ENCODE measurements around the gene RETREG3. TPM values are rescaled to one million over a fixed set of nuclear protein-coding genes. Genes with fewer than 3 reads are reported as not detected.

RETREG3 gene
- total and polyA plus RNA-seq, 9 of the 15 experiments (the other 6 are each of a cell fraction or from before 2014, with no cell fraction given): 4.1 to 39.0 (median 16.9) TPM

GRCh38 chr17:42608305-42609181 is 631 bp downstream of the RETREG3 start (continued):
- TF ChIP-seq MLLT1 (IDR thresholded peaks at IDR 0.05) (peak; percentile 9 to 68; a peak in 1 of 4 replicates), ZNF224 (CRISPR knock-in tag; IDR thresholded peaks at IDR 0.05) (no peak), ZBTB40 (IDR thresholded peaks at IDR 0.05) (0 out of 2 replicates have a peak, but pooled peaks have one; percentile 45), ZBTB40 (CRISPR knock-in tag; IDR thresholded peaks at IDR 0.05) (no peak), ATF1 (CRISPR knock-in tag; IDR thresholded peaks at IDR 0.05) (no peak), ATF1 (tag; IDR thresholded peaks at IDR 0.05) (no peak), MCM7 (IDR thresholded peaks at IDR 0.05) (no peak), ZFP30 (CRISPR knock-in tag; IDR thresholded peaks at IDR 0.05; ENCODE audit: borderline replicate concordance) (no peak), KAT8 (IDR thresholded peaks at IDR 0.05; ENCODE audit: low read depth) (no peak), PHTF2 (CRISPR knock-in tag; IDR thresholded peaks at IDR 0.05) (no peak), CSDE1 (IDR thresholded peaks at IDR 0.05) (0 out of 4 replicates have a peak, but pooled peaks of 1 of the 2 experiments have one; percentile 23), BRF2 (IDR thresholded peaks at IDR 0.05; ENCODE audit: borderline replicate concordance, insufficient read depth, insufficient read length) (no peak), TBL1XR1 (IDR thresholded peaks at IDR 0.05; ENCODE audit: low read length in 2 of 2) (no peak), ZC3H4 (CRISPR knock-in tag; IDR thresholded peaks at IDR 0.05; ENCODE audit: borderline replicate concordance) (no peak), NFIC (IDR thresholded peaks at IDR 0.05) (no peak), GATAD2B (IDR thresholded peaks at IDR 0.05; ENCODE audit: borderline replicate concordance) (no peak), ZNF175 (CRISPR knock-in tag; IDR thresholded peaks at IDR 0.05; ENCODE audit: low read depth) (no peak)
